ENCODE results near the gene SPINK13.
"Not testable (repeated sequence)": the region's sequence is repeated elsewhere in the genome, so short reads cannot be mapped to it uniquely, and the experiment has no call there.

SPINK13 gene

DNA sequence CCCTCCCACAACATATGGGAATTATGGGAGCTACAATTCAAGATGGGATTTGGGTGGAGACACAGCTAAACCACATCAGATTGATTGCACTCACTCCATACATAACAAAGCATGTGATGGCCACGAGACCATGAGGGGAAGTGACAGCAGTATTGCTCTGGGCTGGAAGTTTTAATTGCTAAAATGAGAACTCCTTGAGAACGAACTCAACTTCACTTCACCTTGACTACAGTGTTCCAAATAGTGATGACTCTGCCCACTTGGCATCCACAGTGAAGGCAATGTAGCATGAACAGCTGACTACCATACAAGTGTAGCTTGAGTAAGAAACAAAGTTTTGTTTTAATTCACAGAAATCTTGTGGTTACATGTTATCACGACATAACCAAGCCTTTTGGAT lies 42.9 kb downstream of the SPINK13 start:
- no peak for DNase-seq (ENCODE audit: extremely low read depth in 1 of 2, low read depth in 1 of 2)

- DNase-seq (ENCODE audit: extremely low read depth in 1 of 2, low read depth in 1 of 2): no peak
Observed at GRCh38 chr5:148312153-148312552, 43.6 kb downstream of the SPINK13 start, which contains the start of gene SPINK7. Gene SPINK7, plus strand, starts transcription at chr5:148312423. Its CDS starts 61 bp downstream, at chr5:148312484.

- DNase-seq (ENCODE audit: extremely low read depth in 1 of 2, low read depth in 1 of 2): no peak
Observed at GRCh38 chr5:148314187-148314586, 45.6 kb downstream of the SPINK13 start.

GRCh38 chr5:148314731-148315130 lies 46.1 kb downstream of the SPINK13 start:
- DNase-seq (ENCODE audit: extremely low read depth in 1 of 2, low read depth in 1 of 2): no peak

GRCh38 chr5:148320011-148320963 lies 51.7 kb downstream of the SPINK13 start:
- not testable (repeated sequence) for DNase-seq (ENCODE audit: extremely low read depth in 1 of 2, low read depth in 1 of 2)

- no peak for DNase-seq (ENCODE audit: extremely low read depth in 1 of 2, low read depth in 1 of 2)
Observed at GRCh38 chr5:148333262-148333849, 64.8 kb downstream of the SPINK13 start.

- no peak for DNase-seq (ENCODE audit: extremely low read depth in 1 of 2, low read depth in 1 of 2)
Observed at GRCh38 chr5:148335259-148335658, 66.7 kb downstream of the SPINK13 start, which contains the start of gene SPINK9. Gene SPINK9, plus strand, starts transcription at chr5:148335559. Its CDS starts 55 bp downstream, at chr5:148335614.

All from activated CD8-positive, alpha-beta memory T cell treated with anti-CD3 and anti-CD28 coated beads for 1 hour (primary cell).